Smooth muscle cell of the brain vasculature (primary cell): ENCODE data around the gene PVALEF.

Source experiments
- DNase-seq: peaks from one replicate; pipeline ENCODE4 v3.0.0-alpha.2; 2012; ENCODE audit warnings: low read depth, low spot score

PVALEF gene

GRCh38 chr17:81128774-81129173 is 36.5 kb upstream of the PVALEF start:
- no peak for DNase-seq

GRCh38 chr17:81129289-81129688 is 36.0 kb upstream of the PVALEF start:
- DNase-seq = no peak

GRCh38 chr17:81129711-81130367 is 35.5 kb upstream of the PVALEF start:
- DNase-seq = no peak

GRCh38 chr17:81130385-81131361 is 34.6 kb upstream of the PVALEF start:
- DNase-seq = no peak

- no peak for DNase-seq
Measured at GRCh38 chr17:81131486-81132196, 33.7 kb upstream of the PVALEF start.

- no peak for DNase-seq
Measured at GRCh38 chr17:81132197-81132540, 33.1 kb upstream of the PVALEF start.

GRCh38 chr17:81132770-81133723 is 32.3 kb upstream of the PVALEF start:
- no peak for DNase-seq

- no peak for DNase-seq
Measured at GRCh38 chr17:81134064-81134781, 31.1 kb upstream of the PVALEF start.

GRCh38 chr17:81135505-81136278 is 29.6 kb upstream of the PVALEF start:
- no peak for DNase-seq

- no peak for DNase-seq
Measured at GRCh38 chr17:81136366-81136765, 28.9 kb upstream of the PVALEF start.

- DNase-seq = no peak
Measured at GRCh38 chr17:81137248-81137647, 28.1 kb upstream of the PVALEF start.

GRCh38 chr17:81138083-81138482 is 27.2 kb upstream of the PVALEF start:
- DNase-seq = no peak

GRCh38 chr17:81138500-81138899 is 26.8 kb upstream of the PVALEF start:
- no peak for DNase-seq

- DNase-seq = no peak
Measured at GRCh38 chr17:81139428-81139827, 25.9 kb upstream of the PVALEF start.

GRCh38 chr17:81140018-81140417 is 25.3 kb upstream of the PVALEF start:
- no peak for DNase-seq

- no peak for DNase-seq
Measured at GRCh38 chr17:81140695-81141094, 24.6 kb upstream of the PVALEF start.

GRCh38 chr17:81142301-81143199 is 22.8 kb upstream of the PVALEF start:
- peak; percentile 52 for DNase-seq

GRCh38 chr17:81143200-81143527 is 22.1 kb upstream of the PVALEF start:
- DNase-seq = no peak
